ENCODE measurements around the gene MSS51.
A peak's percentile ranks its signal among the peaks of the same experiment; 100 is the strongest.

- no peak for TF ChIP-seq EZH2 (IDR thresholded peaks at IDR 0.05; ENCODE audit: borderline replicate concordance, low read depth, low read length, severe bottlenecking)
- no peak for TF ChIP-seq CTCF (IDR thresholded peaks at IDR 0.05; ENCODE audit: extremely low read depth in 1 of 2, insufficient read depth in 1 of 2, low read depth in 1 of 2, low read length in 2 of 2)
- TF ChIP-seq POLR2A (IDR thresholded peaks at IDR 0.05; ENCODE audit: low read depth, low read length): no peak
- peak; percentile 24 for TF ChIP-seq FOS (IDR thresholded peaks at IDR 0.05; ENCODE audit: borderline replicate concordance, insufficient read depth, low read length)
- no peak for TF ChIP-seq POLR2AphosphoS5 (IDR thresholded peaks at IDR 0.05; ENCODE audit: insufficient read depth, low read depth, low read length)
These were observed 6.4 kb upstream of the MSS51 start for GRCh38 chr10:73439605-73440312.
